HCT116 (cell line): ENCODE measurements around the gene TENM3. TPM values are rescaled to one million over a fixed set of nuclear protein-coding genes. Genes with fewer than 3 reads are reported as not detected.

Experiments
- ATAC-seq: fragments of 200-7000 bp; cut with Tn5 transposase; 2 replicates; pipeline ENCODE4 v1.9.1; 2020; ENCODE audit warnings: mild to moderate bottlenecking, moderate library complexity
- BruUV-seq: library from RNA; stranded (reverse); fragments of 400-500 nt; replicated peaks from 2 replicates; lab custom pipeline; 2021; lab: Mats Ljungman, UMichigan
- CTCF ChIA-PET: fragments of 300-600 bp; sonication (Branson Sonifier 250); formaldehyde crosslinking; loops from one replicate; lab custom pipeline; 2021; ENCODE audit warnings: antibody characterized with exemption; lab: Charles Lee
- POLR2A ChIA-PET: fragments of 300-600, 350-600 bp; sonication (Branson Sonifier 250); formaldehyde crosslinking; loops from one replicate; lab custom pipeline; 2021; ENCODE audit warnings: antibody characterized with exemption; lab: Charles Lee
- RAD21 ChIA-PET, 2 experiments: fragments of 300-600 bp; sonication (Branson Sonifier 250); formaldehyde crosslinking; loops; one replicate each; lab custom pipeline; 2023; ENCODE audit warnings: low total read pairs in 2 of 2; ENCODE audit not compliant: uncharacterized antibody in 2 of 2, unreplicated experiment in 2 of 2, low non-redundant PET in 1 of 2; lab: Charles Lee
- DNase-seq: peaks from one replicate; pipeline ENCODE4 v3.0.0-alpha.2; 2010; ENCODE audit warnings: low read depth, low spot score
- H2AFZ ChIP-seq: fragments of 200-600 bp; shearing (Covaris generic), sonication (generic); 2 replicates; pipeline ENCODE4 v1.6.1; 2017; ENCODE audit warnings: low read depth, mixed run types, mixed read lengths, antibody characterized with exemption, low read length; ENCODE audit not compliant: poor library complexity, severe bottlenecking
- H3K27ac ChIP-seq: 2 replicates; pipeline ENCODE4 v1.5.1; 2012; ENCODE audit warnings: low read depth, low read length
- H3K27me3 ChIP-seq: fragments of 200-600 bp; sonication (generic); 2 replicates; pipeline ENCODE4 v1.6.1; 2016; ENCODE audit warnings: mixed run types, low read length, mixed read lengths; ENCODE audit not compliant: insufficient read depth
- H3K36me3 ChIP-seq, 2 experiments: fragments of 200-500 bp in 1 of 2; fragments of 200-600 bp in 1 of 2; sonication (Bioruptor generic) in 1 of 2; sonication (generic) in 1 of 2; 2 replicates each; pipeline versions ENCODE4 v1.5.1 to v1.6.1; 2014 to 2016; ENCODE audit warnings: low read length in 2 of 2, inconsistent platforms in 1 of 2, mixed read lengths in 1 of 2, mixed run types in 1 of 2; ENCODE audit not compliant: insufficient read depth in 2 of 2, control insufficient read depth in 1 of 2
- H3K4me1 ChIP-seq, 2 experiments: fragments of 200-600 bp in 1 of 2; sonication (generic) in 1 of 2; 2 replicates each; pipeline versions ENCODE4 v1.5.1 to v1.6.1; 2012 to 2017; ENCODE audit warnings: low read length in 2 of 2, inconsistent platforms in 1 of 2, mild to moderate bottlenecking in 1 of 2, mixed read lengths in 1 of 2, mixed run types in 1 of 2, moderate library complexity in 1 of 2; ENCODE audit not compliant: insufficient read depth in 2 of 2, control insufficient read depth in 1 of 2
- H3K4me2 ChIP-seq: fragments of 200-600 bp; sonication (generic); 2 replicates; pipeline ENCODE4 v1.6.1; 2017; ENCODE audit warnings: mixed run types, low read length, mixed read lengths
- H3K4me3 ChIP-seq, 2 experiments: fragments of 200-600 bp in 1 of 2; sonication (generic) in 1 of 2; replicated peaks in 1 of 2; 2 replicates each; pipeline ENCODE4 v1.5.1; 2011 to 2016; ENCODE audit warnings: low read length in 2 of 2, control low read depth in 1 of 2, low read depth in 1 of 2, mild to moderate bottlenecking in 1 of 2, mixed read lengths in 1 of 2, mixed run types in 1 of 2
- H3K79me2 ChIP-seq: fragments of 200-600 bp; sonication (generic); 2 replicates; pipeline ENCODE4 v1.6.1; 2017; ENCODE audit warnings: mild to moderate bottlenecking, mixed run types, low read length, moderate library complexity, mixed read lengths; ENCODE audit not compliant: insufficient read depth
- H3K9ac ChIP-seq: fragments of 200-600 bp; sonication (generic); 2 replicates; pipeline ENCODE4 v1.6.1; 2016; ENCODE audit warnings: low read length, mixed read lengths
- H3K9me2 ChIP-seq: fragments of 200-600 bp; sonication (generic), shearing (Covaris generic); 2 replicates; pipeline ENCODE4 v1.6.1; 2017; ENCODE audit warnings: mixed run types, mild to moderate bottlenecking, moderate library complexity; ENCODE audit not compliant: insufficient read depth
- H3K9me3 ChIP-seq, 2 experiments: fragments of 200-500 bp in 1 of 2; fragments of 200-600 bp in 1 of 2; sonication (Bioruptor generic) in 1 of 2; sonication (generic) in 1 of 2; 2 replicates each; pipeline ENCODE4 v1.6.1; 2014 to 2017; ENCODE audit warnings: low read length in 2 of 2, mixed read lengths in 2 of 2, inconsistent platforms in 1 of 2, low read depth in 1 of 2, mild to moderate bottlenecking in 1 of 2, mixed run types in 1 of 2, moderate library complexity in 1 of 2; ENCODE audit not compliant: control insufficient read depth in 1 of 2, insufficient read depth in 1 of 2
- H4K20me1 ChIP-seq: fragments of 200-600 bp; sonication (generic), shearing (Covaris generic); 2 replicates; pipeline ENCODE4 v1.6.1; 2017; ENCODE audit warnings: mixed run types, mild to moderate bottlenecking, moderate library complexity; ENCODE audit not compliant: insufficient read depth
- ATF3 ChIP-seq: IDR thresholded peaks from 2 replicates; pipeline ENCODE4 v1.6.1; 2012
- CBX3 ChIP-seq: IDR thresholded peaks from 2 replicates; pipeline ENCODE4 v1.6.1; 2012; ENCODE audit warnings: low read depth
- CEBPB ChIP-seq: IDR thresholded peaks from 2 replicates; pipeline ENCODE4 v1.6.1; 2012; ENCODE audit warnings: low read depth
- EGR1 ChIP-seq: IDR thresholded peaks from 2 replicates; pipeline ENCODE4 v1.6.1; 2012; ENCODE audit warnings: low read depth
- ELF1 ChIP-seq: IDR thresholded peaks from 2 replicates; pipeline ENCODE4 v1.6.1; 2012; ENCODE audit warnings: low read depth, borderline replicate concordance
- EZH2 ChIP-seq: fragments of 200-600 bp; sonication (generic); IDR thresholded peaks from 2 replicates; pipeline ENCODE4 v1.6.1; 2017; ENCODE audit warnings: antibody characterized with exemption, mixed run types
- EZH2phosphoT487 ChIP-seq: fragments of 200-600 bp; IDR thresholded peaks from 2 replicates; pipeline ENCODE4 v1.6.1; 2018; ENCODE audit warnings: antibody characterized with exemption, borderline replicate concordance
- POLR2AphosphoS5 ChIP-seq: IDR thresholded peaks from 2 replicates; pipeline ENCODE4 v1.6.1; 2011; ENCODE audit warnings: mild to moderate bottlenecking, low read depth, low read length, moderate library complexity
- RAD21 ChIP-seq: IDR thresholded peaks from 2 replicates; pipeline ENCODE4 v1.6.1; 2012; ENCODE audit warnings: low read depth, mild to moderate bottlenecking
- SIN3A ChIP-seq: IDR thresholded peaks from 2 replicates; pipeline ENCODE4 v1.6.1; 2012; ENCODE audit warnings: low read depth
- SP1 ChIP-seq: IDR thresholded peaks from 2 replicates; pipeline ENCODE4 v1.6.1; 2012; ENCODE audit warnings: low read depth
- TCF7L2 ChIP-seq: IDR thresholded peaks from 2 replicates; pipeline ENCODE4 v1.7.0; 2011; ENCODE audit warnings: borderline replicate concordance, inconsistent platforms; ENCODE audit not compliant: insufficient read depth, insufficient read length; ENCODE audit errors: extremely low read depth
- YY1 ChIP-seq: IDR thresholded peaks from 2 replicates; pipeline ENCODE4 v1.6.1; 2011; ENCODE audit warnings: low read length, low read depth, moderate library complexity, mild to moderate bottlenecking; ENCODE audit not compliant: insufficient replicate concordance; ENCODE audit errors: extremely low read depth
- ZBTB33 ChIP-seq: IDR thresholded peaks from 2 replicates; pipeline ENCODE4 v1.6.1; 2011; ENCODE audit warnings: mild to moderate bottlenecking, low read length, moderate library complexity; ENCODE audit not compliant: insufficient replicate concordance; ENCODE audit errors: extremely low read depth
- ZFX ChIP-seq: fragments of 450-650 bp; IDR thresholded peaks from 2 replicates; pipeline ENCODE4 v1.6.1; 2017
- ZNF274 ChIP-seq: fragments of 200-500 bp; sonication (Bioruptor generic); IDR thresholded peaks from 2 replicates; pipeline ENCODE4 v1.6.1; 2014; ENCODE audit warnings: mild to moderate bottlenecking, low read depth, low read length, inconsistent platforms
- intact Hi-C: fragments of 100-400 bp; cut with micrococcal nuclease; formaldehyde crosslinking; loops from 2 replicates; pipeline ENCODE4 v1.10.0; 2022
- total RNA-seq: library from RNA; stranded (reverse); gene quantifications from one replicate; pipeline ENCODE4 v1.2.1, GENCODE V29; 2021; ENCODE audit not compliant: unreplicated experiment
- TF ChIP-seq, protein P1 (sequence below): IDR thresholded peaks from 2 replicates; pipeline ENCODE4 v1.6.1; 2012

Gene TENM3
- total RNA-seq, 1 experiment from 2014 or later = 0.54 TPM

GRCh38 chr4:182324282-182324681 is 81.1 kb downstream of the TENM3 start:
- no peak overlapping the region for H3K4me2 ChIP-seq
- ChIA-PET POLR2A (no interaction called here), CTCF (no interaction called here), RAD21 (no interaction called here)
- no peaks in the 10 kb centered on the region for H3K79me2 ChIP-seq
- no peak overlapping the region for H3K9ac ChIP-seq
- DNase-seq (no peak), ATAC-seq (no peak)
- TF ChIP-seq ZBTB33 (no peak), EGR1 (no peak), SP1 (no peak), ZNF274 (no peak), POLR2AphosphoS5 (no peak), YY1 (no peak), SIN3A (no peak), TCF7L2 (no peak)
- no peaks in the 10 kb centered on the region for H3K36me3 ChIP-seq
- no peak overlapping the region for H3K27ac ChIP-seq
- H3K9me2 ChIP-seq = no peaks in the 10 kb centered on the region
- H3K4me1 ChIP-seq = no peaks in the 10 kb centered on the region
- no peaks in the 10 kb centered on the region for H3K9me3 ChIP-seq
- no peak overlapping the region for H3K4me3 ChIP-seq
- no peaks in the 10 kb centered on the region for H3K27me3 ChIP-seq
- H4K20me1 ChIP-seq = no peaks in the 10 kb centered on the region; the same call in 1 of the 2 replicates
- no peak overlapping the region for H2AFZ ChIP-seq
- intact Hi-C loops = no loop called here
- no TSS peak for BruUV-seq

- H4K20me1 ChIP-seq = no peaks in the 10 kb centered on the region; the same call in 1 of the 2 replicates
- intact Hi-C loops = no loop called here
- H3K4me3 ChIP-seq = no peak overlapping the region
- H2AFZ ChIP-seq = no peak overlapping the region
- TF ChIP-seq ZFX = no peak
- TF ChIP-seq EZH2phosphoT487 = no peak
- no peak for TF ChIP-seq ATF3
- no peak for TF ChIP-seq SIN3A
- no peak for TF ChIP-seq SP1
- no peak for TF ChIP-seq ZBTB33
- no peak for TF ChIP-seq POLR2AphosphoS5
- TF ChIP-seq TCF7L2 = no peak
- TF ChIP-seq, protein P1, sequence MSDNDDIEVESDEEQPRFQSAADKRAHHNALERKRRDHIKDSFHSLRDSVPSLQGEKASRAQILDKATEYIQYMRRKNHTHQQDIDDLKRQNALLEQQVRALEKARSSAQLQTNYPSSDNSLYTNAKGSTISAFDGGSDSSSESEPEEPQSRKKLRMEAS = no peak
- no peak for TF ChIP-seq CBX3
- no peak for TF ChIP-seq ZNF274
- no peak for TF ChIP-seq RAD21
- TF ChIP-seq ELF1 = no peak
- no peak for TF ChIP-seq EZH2
- TF ChIP-seq CEBPB = no peak
- POLR2A ChIA-PET = no interaction called here
- CTCF ChIA-PET = no interaction called here
- ATAC-seq = no peak
- RAD21 ChIA-PET = no interaction called here
- H3K4me1 ChIP-seq = no peaks in the 10 kb centered on the region
- no peaks in the 10 kb centered on the region for H3K27me3 ChIP-seq
- H3K79me2 ChIP-seq = no peaks in the 10 kb centered on the region
- H3K9ac ChIP-seq = no peak overlapping the region
- no peaks in the 10 kb centered on the region for H3K9me3 ChIP-seq
- DNase-seq = no peak
- H3K27ac ChIP-seq = no peak overlapping the region
- no peak overlapping the region for H3K4me2 ChIP-seq
- no peaks in the 10 kb centered on the region for H3K36me3 ChIP-seq
- no TSS peak for BruUV-seq
- no peaks in the 10 kb centered on the region for H3K9me2 ChIP-seq
Measured at GRCh38 chr4:182325397-182325796, 82.2 kb downstream of the TENM3 start.
